ENCODE measurements around the gene CDKN2AIPNL. TPM values are rescaled to one million over a fixed set of nuclear protein-coding genes. Genes with fewer than 3 reads are reported as not detected.

The CDKN2AIPNL gene
- total and polyA plus RNA-seq, 2 of the 4 experiments (the other 2 are of a cell fraction) = 14.0 to 18.1 TPM

Other genes with a start within 250 kb of the CDKN2AIPNL start
- 206 and 360 TPM in 2 replicates for gene SKP1, start 234.9 kb downstream of the CDKN2AIPNL start, total RNA-seq (2012; rRNA removed)
- gene SKP1, start 234.9 kb downstream of the CDKN2AIPNL start, polyA plus RNA-seq (2012; rRNA removed) = 512 and 618 TPM in 2 replicates
- 70.6 and 191 TPM in 2 replicates for gene PPP2CA, start 185.8 kb downstream of the CDKN2AIPNL start, total RNA-seq (2012; rRNA removed)
- gene PPP2CA, start 185.8 kb downstream of the CDKN2AIPNL start, polyA plus RNA-seq (2012; rRNA removed) = 53.9 and 73.6 TPM in 2 replicates
- gene CDKL3, start 44.7 kb downstream of the CDKN2AIPNL start, total RNA-seq (2012; rRNA removed) = 0.72 and 1.1 TPM in 2 replicates
- 0.99 and 1.3 TPM in 2 replicates for gene CDKL3, start 44.7 kb downstream of the CDKN2AIPNL start, polyA plus RNA-seq (2012; rRNA removed)
- 6.3 and 17.5 TPM in 2 replicates for gene UBE2B, start 40.3 kb downstream of the CDKN2AIPNL start, total RNA-seq (2012; rRNA removed)
- gene UBE2B, start 40.3 kb downstream of the CDKN2AIPNL start, polyA plus RNA-seq (2012; rRNA removed) = 39.9 and 46.0 TPM in 2 replicates
- gene JADE2, start 113.8 kb upstream of the CDKN2AIPNL start, total RNA-seq (2012; rRNA removed) = 13.9 and 14.9 TPM in 2 replicates
- 13.3 and 16.7 TPM in 2 replicates for gene JADE2, start 113.8 kb upstream of the CDKN2AIPNL start, polyA plus RNA-seq (2012; rRNA removed)
- gene SAR1B, start 220.9 kb upstream of the CDKN2AIPNL start, total RNA-seq (2012; rRNA removed) = 66.0 and 164 TPM in 2 replicates
- 40.2 and 44.6 TPM in 2 replicates for gene SAR1B, start 220.9 kb upstream of the CDKN2AIPNL start, polyA plus RNA-seq (2012; rRNA removed)
- gene SEC24A, start 236.9 kb upstream of the CDKN2AIPNL start, total RNA-seq (2012; rRNA removed) = 28.1 and 31.7 TPM in 2 replicates
- gene SEC24A, start 236.9 kb upstream of the CDKN2AIPNL start, polyA plus RNA-seq (2012; rRNA removed) = 23.9 and 25.4 TPM in 2 replicates